ENCODE measurements around the gene BMP2.

BMP2 gene

DNA sequence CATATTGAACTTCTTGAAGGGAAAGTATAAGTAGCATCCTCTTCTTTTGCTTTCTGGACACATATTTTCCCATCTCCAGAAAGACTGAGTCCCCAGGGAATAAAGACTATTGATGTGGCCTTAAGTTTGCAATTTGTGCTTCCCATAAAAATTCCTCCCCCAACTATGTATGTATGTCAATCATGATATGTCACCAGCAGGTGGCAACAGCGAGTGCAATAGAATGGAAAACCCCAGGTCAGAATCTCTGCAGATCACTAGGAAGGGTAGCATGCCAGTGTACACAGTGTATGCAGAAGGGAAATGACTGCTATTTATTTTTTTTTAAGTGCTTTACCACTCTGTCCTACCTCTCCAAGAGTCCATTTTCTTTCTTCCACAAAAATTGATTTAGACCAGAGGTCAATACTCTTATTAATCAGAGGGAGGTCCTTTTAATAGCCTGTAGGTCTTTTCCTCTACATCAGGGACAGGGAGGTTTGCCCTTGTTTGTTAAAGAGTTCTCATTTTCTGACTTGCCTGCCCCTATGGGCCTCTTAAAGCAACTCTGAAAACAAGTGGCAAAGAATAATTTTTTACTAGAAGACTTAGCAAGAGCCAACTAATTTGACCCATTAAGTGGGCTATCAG lies 61.4 kb downstream of the BMP2 start:
- Histone ChIP-seq H3K9ac (ENCODE audit: low read length) (no peak overlapping the region), H3F3A (ENCODE audit: insufficient read depth, low read length) (no peaks in the 10 kb centered on the region), H3K9me2 (replicated peaks; ENCODE audit: insufficient read depth, low read length) (no peaks in the 10 kb centered on the region), H3K36me3 (replicated peaks; ENCODE audit: insufficient read depth, low read length) (no peaks in the 10 kb centered on the region), H3K79me2 (ENCODE audit: low read length) (no peaks in the 10 kb centered on the region), H3K27me3 (replicated peaks; ENCODE audit: insufficient read depth, low read length) (no peaks in the 10 kb centered on the region), H3K4me1 (ENCODE audit: low read length) (no peaks in the 10 kb centered on the region), H3K9me3 (replicated peaks; ENCODE audit: insufficient read depth, low read length) (no peaks in the 10 kb centered on the region), H4K20me1 (ENCODE audit: insufficient read depth, low read length) (no peaks in the 10 kb centered on the region), H3K4me3 (ENCODE audit: low read length) (no peak overlapping the region), H3K27ac (ENCODE audit: low read length) (no peak overlapping the region), H3K4me2 (ENCODE audit: low read depth, low read length) (no peak overlapping the region), H2AFZ (ENCODE audit: low read length) (no peak overlapping the region)
- DNase-seq: peak; percentile 64
- no peak for TF ChIP-seq EZH2phosphoT487 (IDR thresholded peaks at IDR 0.05; ENCODE audit: low read length)
- TF ChIP-seq, protein P1, sequence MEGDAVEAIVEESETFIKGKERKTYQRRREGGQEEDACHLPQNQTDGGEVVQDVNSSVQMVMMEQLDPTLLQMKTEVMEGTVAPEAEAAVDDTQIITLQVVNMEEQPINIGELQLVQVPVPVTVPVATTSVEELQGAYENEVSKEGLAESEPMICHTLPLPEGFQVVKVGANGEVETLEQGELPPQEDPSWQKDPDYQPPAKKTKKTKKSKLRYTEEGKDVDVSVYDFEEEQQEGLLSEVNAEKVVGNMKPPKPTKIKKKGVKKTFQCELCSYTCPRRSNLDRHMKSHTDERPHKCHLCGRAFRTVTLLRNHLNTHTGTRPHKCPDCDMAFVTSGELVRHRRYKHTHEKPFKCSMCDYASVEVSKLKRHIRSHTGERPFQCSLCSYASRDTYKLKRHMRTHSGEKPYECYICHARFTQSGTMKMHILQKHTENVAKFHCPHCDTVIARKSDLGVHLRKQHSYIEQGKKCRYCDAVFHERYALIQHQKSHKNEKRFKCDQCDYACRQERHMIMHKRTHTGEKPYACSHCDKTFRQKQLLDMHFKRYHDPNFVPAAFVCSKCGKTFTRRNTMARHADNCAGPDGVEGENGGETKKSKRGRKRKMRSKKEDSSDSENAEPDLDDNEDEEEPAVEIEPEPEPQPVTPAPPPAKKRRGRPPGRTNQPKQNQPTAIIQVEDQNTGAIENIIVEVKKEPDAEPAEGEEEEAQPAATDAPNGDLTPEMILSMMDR (IDR thresholded peaks at IDR 0.05; ENCODE audit: low read length): peak; percentile 76

DNA sequence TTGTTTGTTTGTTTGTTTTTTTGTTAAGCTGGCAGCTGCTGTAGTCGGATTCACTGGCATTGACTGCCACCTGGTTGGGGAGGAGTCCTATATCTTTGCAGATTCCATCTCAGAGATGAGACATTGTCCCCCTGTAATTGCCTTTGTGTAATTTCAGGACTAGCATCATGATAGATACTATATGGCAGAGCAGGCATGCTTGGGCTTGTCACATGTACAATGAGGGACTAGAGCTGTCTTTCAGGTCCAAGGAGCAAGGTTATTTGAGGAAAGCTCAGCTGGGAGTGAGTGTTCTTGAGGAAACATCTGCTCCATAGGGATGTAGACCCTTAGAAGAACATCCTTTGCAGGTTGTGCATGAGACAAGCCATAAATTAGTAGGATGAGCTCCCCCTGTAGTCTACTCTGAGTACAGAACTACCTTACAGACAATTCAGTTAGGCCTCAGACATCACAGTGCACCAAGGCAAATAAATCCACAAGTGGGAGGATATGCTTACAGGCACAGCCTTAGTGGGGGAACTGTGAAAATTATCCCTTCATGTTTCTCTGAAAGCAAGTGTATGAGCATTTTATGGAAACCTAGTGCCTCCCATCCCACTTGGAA lies 62.1 kb downstream of the BMP2 start:
- H3F3A ChIP-seq (ENCODE audit: insufficient read depth, low read length): no peaks in the 10 kb centered on the region
- TF ChIP-seq, protein P1 (IDR thresholded peaks at IDR 0.05; ENCODE audit: low read length): peak; percentile 29
- no peak for TF ChIP-seq EZH2 (optimal IDR thresholded peaks at IDR 0.05; ENCODE audit: low read depth, low read length)
- TF ChIP-seq EZH2phosphoT487 (IDR thresholded peaks at IDR 0.05; ENCODE audit: low read length): no peak

More for the DNA sequence above, 62.1 kb downstream of the BMP2 start:
- Histone ChIP-seq H3K9me3 (replicated peaks; ENCODE audit: insufficient read depth, low read length) (no peaks in the 10 kb centered on the region), H3K9me2 (replicated peaks; ENCODE audit: insufficient read depth, low read length) (no peaks in the 10 kb centered on the region), H2AFZ (ENCODE audit: low read length) (no peak overlapping the region), H3K79me2 (ENCODE audit: low read length) (no peaks in the 10 kb centered on the region), H3K36me3 (replicated peaks; ENCODE audit: insufficient read depth, low read length) (no peaks in the 10 kb centered on the region), H3K4me1 (ENCODE audit: low read length) (no peaks in the 10 kb centered on the region), H3K27ac (ENCODE audit: low read length) (no peak overlapping the region), H3K4me2 (ENCODE audit: low read depth, low read length) (no peak overlapping the region), H3K27me3 (replicated peaks; ENCODE audit: insufficient read depth, low read length) (no peaks in the 10 kb centered on the region), H3K9ac (ENCODE audit: low read length) (no peak overlapping the region), H4K20me1 (ENCODE audit: insufficient read depth, low read length) (no peaks in the 10 kb centered on the region), H3K4me3 (ENCODE audit: low read length) (no peak overlapping the region)
- DNase-seq: peak; percentile 21

All from MM.1S (cell line).